ENCODE data around the gene PKP2.

DNA sequence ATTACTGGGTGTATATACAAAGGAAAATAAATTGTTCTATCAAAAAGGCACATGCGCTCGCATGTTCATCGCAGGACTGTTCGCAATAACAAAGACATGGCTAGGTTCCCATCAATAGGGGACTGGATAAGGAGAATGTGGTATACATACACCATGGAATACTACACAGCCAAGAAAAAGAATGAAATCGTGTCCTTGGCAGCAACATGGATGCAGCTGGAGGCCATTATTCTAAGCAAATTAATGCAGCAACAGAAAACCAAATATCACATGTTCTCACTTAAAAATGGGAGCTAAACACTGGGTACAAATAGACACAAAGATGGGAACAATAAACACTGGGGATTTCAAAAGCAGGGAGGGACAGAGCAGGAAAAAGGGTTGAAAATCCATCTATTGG, 58.6 kb downstream of the PKP2 start:
- TF ChIP-seq HDGF (IDR thresholded peaks at IDR 0.05) (no peak), ZNF24 (IDR thresholded peaks at IDR 0.05) (no peak), ZNF274 (IDR thresholded peaks at IDR 0.05; ENCODE audit: borderline replicate concordance, low read depth, low read length) (no peak), FOXJ3 (CRISPR knock-in tag; IDR thresholded peaks at IDR 0.05) (no peak), BACH1 (tag; IDR thresholded peaks at IDR 0.05) (no peak), DNMT1 (IDR thresholded peaks at IDR 0.05) (no peak), EZH2 (IDR thresholded peaks at IDR 0.05; ENCODE audit: borderline replicate concordance, low read depth, low read length) (no peak), POLR2A (conservative IDR thresholded peaks at IDR 0.05) (no peak), MBD2 (IDR thresholded peaks at IDR 0.05; ENCODE audit: borderline replicate concordance, low read depth) (no peak), KLF10 (CRISPR knock-in tag; IDR thresholded peaks at IDR 0.05) (no peak)
- TF ChIP-seq, protein P1, sequence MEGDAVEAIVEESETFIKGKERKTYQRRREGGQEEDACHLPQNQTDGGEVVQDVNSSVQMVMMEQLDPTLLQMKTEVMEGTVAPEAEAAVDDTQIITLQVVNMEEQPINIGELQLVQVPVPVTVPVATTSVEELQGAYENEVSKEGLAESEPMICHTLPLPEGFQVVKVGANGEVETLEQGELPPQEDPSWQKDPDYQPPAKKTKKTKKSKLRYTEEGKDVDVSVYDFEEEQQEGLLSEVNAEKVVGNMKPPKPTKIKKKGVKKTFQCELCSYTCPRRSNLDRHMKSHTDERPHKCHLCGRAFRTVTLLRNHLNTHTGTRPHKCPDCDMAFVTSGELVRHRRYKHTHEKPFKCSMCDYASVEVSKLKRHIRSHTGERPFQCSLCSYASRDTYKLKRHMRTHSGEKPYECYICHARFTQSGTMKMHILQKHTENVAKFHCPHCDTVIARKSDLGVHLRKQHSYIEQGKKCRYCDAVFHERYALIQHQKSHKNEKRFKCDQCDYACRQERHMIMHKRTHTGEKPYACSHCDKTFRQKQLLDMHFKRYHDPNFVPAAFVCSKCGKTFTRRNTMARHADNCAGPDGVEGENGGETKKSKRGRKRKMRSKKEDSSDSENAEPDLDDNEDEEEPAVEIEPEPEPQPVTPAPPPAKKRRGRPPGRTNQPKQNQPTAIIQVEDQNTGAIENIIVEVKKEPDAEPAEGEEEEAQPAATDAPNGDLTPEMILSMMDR (IDR thresholded peaks at IDR 0.05 in 2 of 3, conservative IDR thresholded peaks at IDR 0.05 in 1 of 3; ENCODE audit: insufficient read depth in 2 of 3, low read depth in 1 of 3, low read length in 3 of 3): no peak
- TF ChIP-seq, protein P2, sequence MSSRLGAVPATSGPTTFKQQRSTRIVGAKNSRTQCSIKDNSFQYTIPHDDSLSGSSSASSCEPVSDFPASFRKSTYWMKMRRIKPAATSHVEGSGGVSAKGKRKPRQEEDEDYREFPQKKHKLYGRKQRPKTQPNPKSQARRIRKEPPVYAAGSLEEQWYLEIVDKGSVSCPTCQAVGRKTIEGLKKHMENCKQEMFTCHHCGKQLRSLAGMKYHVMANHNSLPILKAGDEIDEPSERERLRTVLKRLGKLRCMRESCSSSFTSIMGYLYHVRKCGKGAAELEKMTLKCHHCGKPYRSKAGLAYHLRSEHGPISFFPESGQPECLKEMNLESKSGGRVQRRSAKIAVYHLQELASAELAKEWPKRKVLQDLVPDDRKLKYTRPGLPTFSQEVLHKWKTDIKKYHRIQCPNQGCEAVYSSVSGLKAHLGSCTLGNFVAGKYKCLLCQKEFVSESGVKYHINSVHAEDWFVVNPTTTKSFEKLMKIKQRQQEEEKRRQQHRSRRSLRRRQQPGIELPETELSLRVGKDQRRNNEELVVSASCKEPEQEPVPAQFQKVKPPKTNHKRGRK (tag; IDR thresholded peaks at IDR 0.05): no peak
